ENCODE measurements around the gene NXPH1. TPM values are rescaled to one million over a fixed set of nuclear protein-coding genes. Genes with fewer than 3 reads are reported as not detected.

Gene NXPH1
- total and polyA plus RNA-seq, 2 experiments from 2014 or later: 0.45 to 3.0 TPM

DNA sequence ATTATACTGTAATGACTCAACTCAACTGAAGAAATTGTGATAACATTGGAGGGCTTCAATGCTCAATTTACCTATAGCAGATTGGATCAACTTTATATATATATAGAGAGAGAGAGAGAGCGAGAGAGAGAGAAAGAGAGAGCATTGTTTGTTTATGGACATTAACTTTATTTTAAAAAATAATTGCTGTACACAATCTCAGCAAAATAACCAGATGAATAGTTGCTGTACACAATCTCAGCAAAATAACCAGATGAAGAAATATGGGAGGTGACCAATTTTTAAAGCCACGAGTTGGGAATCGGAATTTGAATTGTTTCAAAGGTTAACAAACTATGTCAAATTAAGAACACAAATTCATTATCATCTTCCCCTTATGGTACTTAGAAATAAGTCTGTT is 319.9 kb downstream of the NXPH1 start:
- H3K4me1 Mint-ChIP-seq: peaks cover 2% of the 10 kb centered on the region; the same call in 1 of the 3 replicates
- no peak overlapping the region for H2AFZ ChIP-seq
- H3K27me3 ChIP-seq (ENCODE audit: insufficient read depth): no peaks in the 10 kb centered on the region
- H3K36me3 ChIP-seq (ENCODE audit: insufficient read depth): no peaks in the 10 kb centered on the region
- H3K9me2 ChIP-seq (ENCODE audit: insufficient read depth): no peaks in the 10 kb centered on the region
- H3F3A ChIP-seq (replicated peaks; ENCODE audit: low read depth): no peaks in the 10 kb centered on the region
- H3K27ac ChIP-seq (ENCODE audit: low read depth): no peak overlapping the region
- no peak overlapping the region for H3K4me3 ChIP-seq
- TF ChIP-seq, protein P1, sequence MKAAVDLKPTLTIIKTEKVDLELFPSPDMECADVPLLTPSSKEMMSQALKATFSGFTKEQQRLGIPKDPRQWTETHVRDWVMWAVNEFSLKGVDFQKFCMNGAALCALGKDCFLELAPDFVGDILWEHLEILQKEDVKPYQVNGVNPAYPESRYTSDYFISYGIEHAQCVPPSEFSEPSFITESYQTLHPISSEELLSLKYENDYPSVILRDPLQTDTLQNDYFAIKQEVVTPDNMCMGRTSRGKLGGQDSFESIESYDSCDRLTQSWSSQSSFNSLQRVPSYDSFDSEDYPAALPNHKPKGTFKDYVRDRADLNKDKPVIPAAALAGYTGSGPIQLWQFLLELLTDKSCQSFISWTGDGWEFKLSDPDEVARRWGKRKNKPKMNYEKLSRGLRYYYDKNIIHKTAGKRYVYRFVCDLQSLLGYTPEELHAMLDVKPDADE (IDR thresholded peaks at IDR 0.05): no peak
- no peak for TF ChIP-seq POLR2AphosphoS5 (IDR thresholded peaks at IDR 0.05; ENCODE audit: low read depth)
- no peak for TF ChIP-seq ZNF331 (CRISPR knock-in tag; IDR thresholded peaks at IDR 0.05; ENCODE audit: low read depth)
- TF ChIP-seq EZH2phosphoT487 (IDR thresholded peaks at IDR 0.05; ENCODE audit: unreplicated experiment): no peak
- TF ChIP-seq EZH2 (IDR thresholded peaks at IDR 0.05; ENCODE audit: low read depth, unreplicated experiment): no peak
- H4K20me1 ChIP-seq (replicated peaks; ENCODE audit: insufficient read depth): no peaks in the 10 kb centered on the region
- no peaks in the 10 kb centered on the region for H3K9me3 Mint-ChIP-seq
- no peak overlapping the region for H3K4me3 Mint-ChIP-seq
- no peaks in the 10 kb centered on the region for H3K36me3 Mint-ChIP-seq (ENCODE audit: low read depth)
- H3K27ac Mint-ChIP-seq: no peak overlapping the region
- no peaks in the 10 kb centered on the region for H3K79me2 ChIP-seq (replicated peaks; ENCODE audit: insufficient read depth)
- no peaks in the 10 kb centered on the region for H3K27me3 Mint-ChIP-seq (ENCODE audit: insufficient read depth, low read depth, poor library complexity)
- no peaks in the 10 kb centered on the region for H3K4me1 ChIP-seq (ENCODE audit: insufficient read depth)
- ATAC-seq (no peak), DNase-seq (ENCODE audit: low spot score) (no peak)
- no peak overlapping the region for H3K4me2 ChIP-seq

DNA sequence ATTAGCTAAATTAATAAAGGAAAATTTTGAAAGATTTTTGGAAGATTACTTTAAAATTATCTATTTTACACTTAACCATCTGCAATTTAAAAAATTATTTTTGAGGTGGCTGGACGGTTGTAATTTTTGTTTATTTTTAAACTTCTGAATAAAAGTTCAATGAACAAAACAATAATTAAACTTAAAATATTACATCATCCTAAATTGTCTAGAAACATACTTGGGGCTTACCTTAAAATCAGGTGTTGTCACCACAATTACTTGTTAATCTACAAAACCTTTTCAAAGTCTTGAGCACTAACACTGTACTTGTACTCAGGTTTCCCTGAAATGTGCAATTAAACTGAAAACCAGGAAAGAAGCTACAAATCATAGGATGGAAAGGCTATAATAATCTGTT is 328.3 kb downstream of the NXPH1 start:
- Histone ChIP-seq H3F3A (replicated peaks; ENCODE audit: low read depth) (no peaks in the 10 kb centered on the region), H3K4me2 (no peak overlapping the region), H3K4me3 (no peak overlapping the region), H2AFZ (no peak overlapping the region), H3K4me1 (ENCODE audit: insufficient read depth) (no peaks in the 10 kb centered on the region), H3K9me2 (ENCODE audit: insufficient read depth) (no peaks in the 10 kb centered on the region), H3K79me2 (replicated peaks; ENCODE audit: insufficient read depth) (no peaks in the 10 kb centered on the region), H3K36me3 (ENCODE audit: insufficient read depth) (no peaks in the 10 kb centered on the region), H3K27me3 (ENCODE audit: insufficient read depth) (no peaks in the 10 kb centered on the region), H4K20me1 (replicated peaks; ENCODE audit: insufficient read depth) (no peaks in the 10 kb centered on the region), H3K27ac (ENCODE audit: low read depth) (no peak overlapping the region)
- DNase-seq (ENCODE audit: low spot score): no peak
- no peaks in the 10 kb centered on the region for H3K36me3 Mint-ChIP-seq (ENCODE audit: low read depth)
- no peak overlapping the region for H3K27ac Mint-ChIP-seq
- no peaks in the 10 kb centered on the region for H3K9me3 Mint-ChIP-seq
- no peaks in the 10 kb centered on the region for H3K27me3 Mint-ChIP-seq (ENCODE audit: insufficient read depth, low read depth, poor library complexity)
- TF ChIP-seq EZH2phosphoT487 (IDR thresholded peaks at IDR 0.05; ENCODE audit: unreplicated experiment) (no peak), STAT1 (IDR thresholded peaks at IDR 0.05; ENCODE audit: unreplicated experiment) (no peak), CREB1 (CRISPR knock-in tag; IDR thresholded peaks at IDR 0.05; ENCODE audit: low read depth) (no peak), ZNF114 (CRISPR knock-in tag; IDR thresholded peaks at IDR 0.05) (no peak), POLR2AphosphoS5 (IDR thresholded peaks at IDR 0.05; ENCODE audit: low read depth) (no peak), NANOG (IDR thresholded peaks at IDR 0.05; ENCODE audit: borderline replicate concordance) (no peak)
- TF ChIP-seq, protein P2, sequence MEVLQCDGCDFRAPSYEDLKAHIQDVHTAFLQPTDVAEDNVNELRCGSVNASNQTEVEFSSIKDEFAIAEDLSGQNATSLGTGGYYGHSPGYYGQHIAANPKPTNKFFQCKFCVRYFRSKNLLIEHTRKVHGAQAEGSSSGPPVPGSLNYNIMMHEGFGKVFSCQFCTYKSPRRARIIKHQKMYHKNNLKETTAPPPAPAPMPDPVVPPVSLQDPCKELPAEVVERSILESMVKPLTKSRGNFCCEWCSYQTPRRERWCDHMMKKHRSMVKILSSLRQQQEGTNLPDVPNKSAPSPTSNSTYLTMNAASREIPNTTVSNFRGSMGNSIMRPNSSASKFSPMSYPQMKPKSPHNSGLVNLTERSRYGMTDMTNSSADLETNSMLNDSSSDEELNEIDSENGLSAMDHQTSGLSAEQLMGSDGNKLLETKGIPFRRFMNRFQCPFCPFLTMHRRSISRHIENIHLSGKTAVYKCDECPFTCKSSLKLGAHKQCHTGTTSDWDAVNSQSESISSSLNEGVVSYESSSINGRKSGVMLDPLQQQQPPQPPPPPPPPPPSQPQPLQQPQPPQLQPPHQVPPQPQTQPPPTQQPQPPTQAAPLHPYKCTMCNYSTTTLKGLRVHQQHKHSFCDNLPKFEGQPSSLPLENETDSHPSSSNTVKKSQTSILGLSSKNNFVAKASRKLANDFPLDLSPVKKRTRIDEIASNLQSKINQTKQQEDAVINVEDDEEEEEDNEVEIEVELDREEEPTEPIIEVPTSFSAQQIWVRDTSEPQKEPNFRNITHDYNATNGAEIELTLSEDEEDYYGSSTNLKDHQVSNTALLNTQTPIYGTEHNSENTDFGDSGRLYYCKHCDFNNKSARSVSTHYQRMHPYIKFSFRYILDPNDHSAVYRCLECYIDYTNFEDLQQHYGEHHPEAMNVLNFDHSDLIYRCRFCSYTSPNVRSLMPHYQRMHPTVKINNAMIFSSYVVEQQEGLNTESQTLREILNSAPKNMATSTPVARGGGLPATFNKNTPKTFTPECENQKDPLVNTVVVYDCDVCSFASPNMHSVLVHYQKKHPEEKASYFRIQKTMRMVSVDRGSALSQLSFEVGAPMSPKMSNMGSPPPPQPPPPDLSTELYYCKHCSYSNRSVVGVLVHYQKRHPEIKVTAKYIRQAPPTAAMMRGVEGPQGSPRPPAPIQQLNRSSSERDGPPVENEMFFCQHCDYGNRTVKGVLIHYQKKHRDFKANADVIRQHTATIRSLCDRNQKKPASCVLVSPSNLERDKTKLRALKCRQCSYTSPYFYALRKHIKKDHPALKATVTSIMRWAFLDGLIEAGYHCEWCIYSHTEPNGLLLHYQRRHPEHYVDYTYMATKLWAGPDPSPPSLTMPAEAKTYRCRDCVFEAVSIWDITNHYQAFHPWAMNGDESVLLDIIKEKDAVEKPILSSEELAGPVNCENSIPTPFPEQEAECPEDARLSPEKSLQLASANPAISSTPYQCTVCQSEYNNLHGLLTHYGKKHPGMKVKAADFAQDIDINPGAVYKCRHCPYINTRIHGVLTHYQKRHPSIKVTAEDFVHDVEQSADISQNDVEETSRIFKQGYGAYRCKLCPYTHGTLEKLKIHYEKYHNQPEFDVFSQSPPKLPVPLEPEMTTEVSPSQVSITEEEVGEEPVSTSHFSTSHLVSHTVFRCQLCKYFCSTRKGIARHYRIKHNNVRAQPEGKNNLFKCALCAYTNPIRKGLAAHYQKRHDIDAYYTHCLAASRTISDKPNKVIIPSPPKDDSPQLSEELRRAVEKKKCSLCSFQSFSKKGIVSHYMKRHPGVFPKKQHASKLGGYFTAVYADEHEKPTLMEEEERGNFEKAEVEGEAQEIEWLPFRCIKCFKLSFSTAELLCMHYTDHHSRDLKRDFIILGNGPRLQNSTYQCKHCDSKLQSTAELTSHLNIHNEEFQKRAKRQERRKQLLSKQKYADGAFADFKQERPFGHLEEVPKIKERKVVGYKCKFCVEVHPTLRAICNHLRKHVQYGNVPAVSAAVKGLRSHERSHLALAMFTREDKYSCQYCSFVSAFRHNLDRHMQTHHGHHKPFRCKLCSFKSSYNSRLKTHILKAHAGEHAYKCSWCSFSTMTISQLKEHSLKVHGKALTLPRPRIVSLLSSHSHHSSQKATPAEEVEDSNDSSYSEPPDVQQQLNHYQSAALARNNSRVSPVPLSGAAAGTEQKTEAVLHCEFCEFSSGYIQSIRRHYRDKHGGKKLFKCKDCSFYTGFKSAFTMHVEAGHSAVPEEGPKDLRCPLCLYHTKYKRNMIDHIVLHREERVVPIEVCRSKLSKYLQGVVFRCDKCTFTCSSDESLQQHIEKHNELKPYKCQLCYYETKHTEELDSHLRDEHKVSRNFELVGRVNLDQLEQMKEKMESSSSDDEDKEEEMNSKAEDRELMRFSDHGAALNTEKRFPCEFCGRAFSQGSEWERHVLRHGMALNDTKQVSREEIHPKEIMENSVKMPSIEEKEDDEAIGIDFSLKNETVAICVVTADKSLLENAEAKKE (CRISPR knock-in tag; IDR thresholded peaks at IDR 0.05): no peak
- TF ChIP-seq, protein P3, sequence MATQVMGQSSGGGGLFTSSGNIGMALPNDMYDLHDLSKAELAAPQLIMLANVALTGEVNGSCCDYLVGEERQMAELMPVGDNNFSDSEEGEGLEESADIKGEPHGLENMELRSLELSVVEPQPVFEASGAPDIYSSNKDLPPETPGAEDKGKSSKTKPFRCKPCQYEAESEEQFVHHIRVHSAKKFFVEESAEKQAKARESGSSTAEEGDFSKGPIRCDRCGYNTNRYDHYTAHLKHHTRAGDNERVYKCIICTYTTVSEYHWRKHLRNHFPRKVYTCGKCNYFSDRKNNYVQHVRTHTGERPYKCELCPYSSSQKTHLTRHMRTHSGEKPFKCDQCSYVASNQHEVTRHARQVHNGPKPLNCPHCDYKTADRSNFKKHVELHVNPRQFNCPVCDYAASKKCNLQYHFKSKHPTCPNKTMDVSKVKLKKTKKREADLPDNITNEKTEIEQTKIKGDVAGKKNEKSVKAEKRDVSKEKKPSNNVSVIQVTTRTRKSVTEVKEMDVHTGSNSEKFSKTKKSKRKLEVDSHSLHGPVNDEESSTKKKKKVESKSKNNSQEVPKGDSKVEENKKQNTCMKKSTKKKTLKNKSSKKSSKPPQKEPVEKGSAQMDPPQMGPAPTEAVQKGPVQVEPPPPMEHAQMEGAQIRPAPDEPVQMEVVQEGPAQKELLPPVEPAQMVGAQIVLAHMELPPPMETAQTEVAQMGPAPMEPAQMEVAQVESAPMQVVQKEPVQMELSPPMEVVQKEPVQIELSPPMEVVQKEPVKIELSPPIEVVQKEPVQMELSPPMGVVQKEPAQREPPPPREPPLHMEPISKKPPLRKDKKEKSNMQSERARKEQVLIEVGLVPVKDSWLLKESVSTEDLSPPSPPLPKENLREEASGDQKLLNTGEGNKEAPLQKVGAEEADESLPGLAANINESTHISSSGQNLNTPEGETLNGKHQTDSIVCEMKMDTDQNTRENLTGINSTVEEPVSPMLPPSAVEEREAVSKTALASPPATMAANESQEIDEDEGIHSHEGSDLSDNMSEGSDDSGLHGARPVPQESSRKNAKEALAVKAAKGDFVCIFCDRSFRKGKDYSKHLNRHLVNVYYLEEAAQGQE (IDR thresholded peaks at IDR 0.05; ENCODE audit: unreplicated experiment): no peak
- ATAC-seq: no peak
- no peaks in the 10 kb centered on the region for H3K4me1 Mint-ChIP-seq
- H3K4me3 Mint-ChIP-seq: no peak overlapping the region
